Kidney (tissue), 14 donors: ENCODE data around the gene LIMK1. TPM values are rescaled to one million over a fixed set of nuclear protein-coding genes. Genes with fewer than 3 reads are reported as not detected.
"Not testable (repeated sequence)": the region's sequence is repeated elsewhere in the genome, so short reads cannot be mapped to it uniquely, and the experiment has no call there.

ENCODE experiments used
- DNase-seq, 5 donors: peaks; one replicate each; pipeline ENCODE4 v3.0.0-alpha.2; 2013 to 2020
- FAIRE-seq: peaks from 2 replicates; lab custom pipeline; 2012; peaks lifted over from hg19 to GRCh38; lab: Jason Lieb, UNC
- H3K27ac ChIP-seq, 2 donors: one replicate each; pipeline ENCODE4 v1.7.0; 2013; ENCODE audit warnings: low read depth in 2 of 2, low read length in 2 of 2, inconsistent platforms in 1 of 2
- H3K27me3 ChIP-seq: one replicate; pipeline ENCODE4 v1.7.1; 2013; ENCODE audit warnings: low read length, inconsistent platforms; ENCODE audit not compliant: control insufficient read depth, insufficient read depth
- H3K36me3 ChIP-seq, 3 donors: one replicate each; pipeline versions ENCODE4 v1.7.0 to v1.7.1; 2013; ENCODE audit warnings: low read length in 3 of 3, control low read depth in 1 of 3, inconsistent platforms in 1 of 3; ENCODE audit not compliant: insufficient read depth in 3 of 3, control insufficient read depth in 2 of 3
- H3K4me1 ChIP-seq, 3 donors: one replicate each; pipeline versions ENCODE4 v1.7.0 to v1.7.1; 2013; ENCODE audit warnings: low read length in 3 of 3, inconsistent platforms in 1 of 3, low read depth in 1 of 3; ENCODE audit not compliant: control insufficient read depth in 2 of 3, insufficient read depth in 2 of 3
- H3K4me3 ChIP-seq, 3 donors: one replicate each; pipeline versions ENCODE4 v1.7.0 to v1.8.1; 2013; ENCODE audit warnings: low read length in 3 of 3, control low read depth in 1 of 3, inconsistent platforms in 1 of 3
- H3K9ac ChIP-seq, 3 donors: one replicate each; pipeline versions ENCODE4 v1.7.0 to v1.7.1; 2013; ENCODE audit warnings: low read length in 3 of 3, control low read depth in 1 of 3, inconsistent platforms in 1 of 3
- H3K9me3 ChIP-seq, 3 donors: one replicate each; pipeline versions ENCODE4 v1.7.0 to v1.7.1; 2013; ENCODE audit warnings: low read length in 3 of 3, control low read depth in 1 of 3, inconsistent platforms in 1 of 3; ENCODE audit not compliant: control insufficient read depth in 2 of 3, insufficient read depth in 1 of 3
- intact Hi-C: fragments of 100-400 bp; cut with DNase I; formaldehyde crosslinking; loops from one replicate; pipeline ENCODE4 v1.11.1; 2022
- polyA plus RNA-seq: library from polyadenylated mRNA; stranded (reverse); fragments of 350-450 nt; fragmentation: Illumina TruSeq; extraction: RNeasy Lipid Tissue Mini Kit (QIAGEN cat#74804); gene quantifications from one replicate; pipeline ENCODE4 v1.2.3, GENCODE V29; 2014; ENCODE audit warnings: low read depth, low replicate concordance; ENCODE audit not compliant: insufficient read depth
- total RNA-seq: library from RNA; stranded (reverse); fragmentation: NEBNext Ultra II Directional; extraction: Animal tissue kit (Norgen Biotek cat#: 25700); gene quantifications from one replicate; pipeline ENCODE4 v1.2.1, GENCODE V29; 2021
- TF ChIP-seq, protein P1 (sequence below): IDR thresholded peaks from 3 replicates; pipeline ENCODE4 v1.5.1; 2012; ENCODE audit warnings: mild to moderate bottlenecking, moderate library complexity, borderline replicate concordance; ENCODE audit not compliant: insufficient read depth; ENCODE audit errors: extremely low read depth
- donor health status: control.
- donor health status: control.
- donor health status: control.
- donor health status: control.
- donor health status: control.
- donor health status: DM: yes; HTN: yes; CAD: no.
- donor health status: Normal renal cell carcinoma (clear cell type).

LIMK1 gene
- total and polyA plus RNA-seq, 2 donors from 2014 or later, result 9.1 to 23.8 TPM

- DNase-seq (no peak), FAIRE-seq (no peak)
- Histone ChIP-seq H3K27me3 (no peaks in the 10 kb centered on the region), H3K4me1 (no peaks in the 10 kb centered on the region), H3K4me3 (no peak overlapping the region), H3K36me3 (no peaks in the 10 kb centered on the region), H3K27ac (no peak overlapping the region), H3K9ac (no peak overlapping the region), H3K9me3 (no peaks in the 10 kb centered on the region)
- TF ChIP-seq, protein P1, sequence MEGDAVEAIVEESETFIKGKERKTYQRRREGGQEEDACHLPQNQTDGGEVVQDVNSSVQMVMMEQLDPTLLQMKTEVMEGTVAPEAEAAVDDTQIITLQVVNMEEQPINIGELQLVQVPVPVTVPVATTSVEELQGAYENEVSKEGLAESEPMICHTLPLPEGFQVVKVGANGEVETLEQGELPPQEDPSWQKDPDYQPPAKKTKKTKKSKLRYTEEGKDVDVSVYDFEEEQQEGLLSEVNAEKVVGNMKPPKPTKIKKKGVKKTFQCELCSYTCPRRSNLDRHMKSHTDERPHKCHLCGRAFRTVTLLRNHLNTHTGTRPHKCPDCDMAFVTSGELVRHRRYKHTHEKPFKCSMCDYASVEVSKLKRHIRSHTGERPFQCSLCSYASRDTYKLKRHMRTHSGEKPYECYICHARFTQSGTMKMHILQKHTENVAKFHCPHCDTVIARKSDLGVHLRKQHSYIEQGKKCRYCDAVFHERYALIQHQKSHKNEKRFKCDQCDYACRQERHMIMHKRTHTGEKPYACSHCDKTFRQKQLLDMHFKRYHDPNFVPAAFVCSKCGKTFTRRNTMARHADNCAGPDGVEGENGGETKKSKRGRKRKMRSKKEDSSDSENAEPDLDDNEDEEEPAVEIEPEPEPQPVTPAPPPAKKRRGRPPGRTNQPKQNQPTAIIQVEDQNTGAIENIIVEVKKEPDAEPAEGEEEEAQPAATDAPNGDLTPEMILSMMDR, result no peak
- intact Hi-C loops, result no loop called here
Measured at GRCh38 chr7:74157605-74158004, 74.0 kb downstream of the LIMK1 start.

DNA sequence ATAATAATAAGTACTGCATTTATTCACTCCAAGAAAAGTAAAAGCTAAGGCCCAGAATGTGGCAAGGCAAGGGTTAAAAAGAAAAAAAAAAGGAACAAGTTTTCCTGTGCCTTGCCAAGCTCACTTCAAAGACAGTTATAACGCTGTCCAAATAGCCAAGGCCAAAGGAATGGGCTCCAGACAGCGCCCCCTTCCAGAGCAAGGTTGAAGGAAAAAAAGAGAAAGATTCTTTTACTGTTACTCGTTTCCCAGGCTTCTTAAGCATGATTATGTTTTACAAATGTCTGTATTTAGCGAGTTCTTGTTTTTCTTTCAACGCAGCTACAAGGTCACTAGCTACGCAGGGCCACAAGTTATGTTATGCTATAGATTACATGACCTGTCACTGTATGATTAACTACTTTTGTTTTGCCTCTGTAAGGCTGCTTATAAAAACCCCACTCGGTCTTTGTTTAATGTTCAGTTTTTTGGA is 81.4 kb downstream of the LIMK1 start:
- FAIRE-seq (no peak), DNase-seq (peak in 2 of 5 donors; percentile 33 to 70)
- H3K27ac ChIP-seq, result no peak overlapping the region

GRCh38 chr7:74165867-74166593 is 82.4 kb downstream of the LIMK1 start:
- Histone ChIP-seq H3K9ac (no peak overlapping the region), H3K4me3 (no peak overlapping the region), H3K27ac (no peak overlapping the region), H3K36me3 (no peaks in the 10 kb centered on the region), H3K27me3 (no peaks in the 10 kb centered on the region), H3K4me1 (no peaks in the 10 kb centered on the region), H3K9me3 (no peaks in the 10 kb centered on the region)
- DNase-seq, result no peak
- no peak for FAIRE-seq
- intact Hi-C loops, result no loop called here
- TF ChIP-seq, protein P1, result no peak

More for the DNA sequence above, 81.4 kb downstream of the LIMK1 start:
- Histone ChIP-seq H3K9me3 (no peaks in the 10 kb centered on the region), H3K4me3 (no peak overlapping the region), H3K9ac (no peak overlapping the region), H3K4me1 (no peaks in the 10 kb centered on the region), H3K27me3 (no peaks in the 10 kb centered on the region), H3K36me3 (no peaks in the 10 kb centered on the region)
- TF ChIP-seq, protein P1, result no peak
- intact Hi-C loops, result no loop called here

GRCh38 chr7:74167324-74167723 is 83.7 kb downstream of the LIMK1 start:
- FAIRE-seq, H3K9ac ChIP-seq, DNase-seq, H3K27me3 ChIP-seq, H3K9me3 ChIP-seq, H3K27ac ChIP-seq, intact Hi-C loops, H3K36me3 ChIP-seq, H3K4me1 ChIP-seq, H3K4me3 ChIP-seq: not testable (repeated sequence)

Other genes with a start within 250 kb of the LIMK1 start
- 19.3 TPM for gene METTL27, start 241.3 kb upstream of the LIMK1 start, total RNA-seq
- gene METTL27, start 241.3 kb upstream of the LIMK1 start, polyA plus RNA-seq, result 12.9 TPM
- gene TMEM270, start 222.6 kb upstream of the LIMK1 start, total RNA-seq, result 0.50 TPM
- not detected for gene TMEM270, start 222.6 kb upstream of the LIMK1 start, polyA plus RNA-seq
- gene ELN, start 55.6 kb upstream of the LIMK1 start, total RNA-seq, result 44.8 TPM
- 14.9 TPM for gene ELN, start 55.6 kb upstream of the LIMK1 start, polyA plus RNA-seq
- 240 TPM for gene EIF4H, start 90.6 kb downstream of the LIMK1 start, total RNA-seq
- gene EIF4H, start 90.6 kb downstream of the LIMK1 start, polyA plus RNA-seq, result 153 TPM
- gene LAT2, start 126.2 kb downstream of the LIMK1 start, total RNA-seq, result 17.6 TPM
- gene LAT2, start 126.2 kb downstream of the LIMK1 start, polyA plus RNA-seq, result 3.7 TPM
- 21.1 TPM for gene RFC2, start 170.6 kb downstream of the LIMK1 start, total RNA-seq
- gene RFC2, start 170.6 kb downstream of the LIMK1 start, polyA plus RNA-seq, result 16.2 TPM
- 19.1 TPM for gene CLIP2, start 205.6 kb downstream of the LIMK1 start, total RNA-seq
- 5.8 TPM for gene CLIP2, start 205.6 kb downstream of the LIMK1 start, polyA plus RNA-seq